GM18498 (cell line): Measurements from ENCODE around the gene GATAD2B.
"Not testable (repeated sequence)": the region's sequence is repeated elsewhere in the genome, so short reads cannot be mapped to it uniquely, and the experiment has no call there.

Source experiments
- ATAC-seq: cut with Tn5 transposase; IDR thresholded peaks from one replicate; pipeline ENCODE4 v1.9.1; 2021; ENCODE audit warnings: mild to moderate bottlenecking, moderate library complexity; ENCODE audit not compliant: unreplicated experiment

The GATAD2B gene

DNA sequence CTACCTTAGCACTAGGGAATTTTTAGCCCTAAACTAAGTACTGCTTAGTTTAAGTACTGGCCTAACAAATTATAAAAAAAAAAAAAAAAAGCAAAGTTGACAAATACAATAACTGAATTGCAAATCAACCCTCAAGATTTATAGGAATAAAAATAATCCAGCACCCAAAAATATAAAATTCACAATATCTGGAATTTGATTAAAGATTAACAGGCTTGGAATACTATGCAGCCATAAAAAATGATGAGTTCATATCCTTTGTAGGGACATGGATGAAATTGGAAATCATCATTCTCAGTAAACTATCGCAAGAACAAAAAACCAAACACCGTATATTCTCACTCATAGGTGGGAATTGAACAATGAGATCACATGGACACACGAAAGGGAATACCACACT is 78.4 kb downstream of the GATAD2B start:
- not testable (repeated sequence) for ATAC-seq

DNA sequence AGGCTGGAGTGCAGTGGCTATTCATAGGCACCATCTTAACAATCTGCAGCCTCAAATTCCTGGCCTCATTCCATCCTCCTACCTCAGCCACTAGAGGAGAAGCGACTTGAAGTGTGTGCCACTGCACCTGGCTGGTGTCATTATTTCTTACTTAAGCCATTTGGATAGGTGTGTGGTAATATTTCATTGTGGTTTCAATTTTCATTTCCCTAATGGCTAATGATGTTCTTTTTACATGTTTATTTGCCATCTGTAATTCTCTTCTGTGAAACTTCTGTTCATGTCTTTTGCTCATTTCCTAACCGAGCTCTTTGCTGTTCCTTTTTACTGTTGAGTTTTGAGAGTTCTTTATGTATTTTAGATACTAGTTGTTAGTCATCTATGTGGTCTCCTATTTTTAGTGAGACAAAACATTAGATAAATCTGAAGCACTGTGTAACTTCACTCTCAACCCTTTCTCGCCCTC is 80.7 kb downstream of the GATAD2B start:
- peak; percentile 70 for ATAC-seq

DNA sequence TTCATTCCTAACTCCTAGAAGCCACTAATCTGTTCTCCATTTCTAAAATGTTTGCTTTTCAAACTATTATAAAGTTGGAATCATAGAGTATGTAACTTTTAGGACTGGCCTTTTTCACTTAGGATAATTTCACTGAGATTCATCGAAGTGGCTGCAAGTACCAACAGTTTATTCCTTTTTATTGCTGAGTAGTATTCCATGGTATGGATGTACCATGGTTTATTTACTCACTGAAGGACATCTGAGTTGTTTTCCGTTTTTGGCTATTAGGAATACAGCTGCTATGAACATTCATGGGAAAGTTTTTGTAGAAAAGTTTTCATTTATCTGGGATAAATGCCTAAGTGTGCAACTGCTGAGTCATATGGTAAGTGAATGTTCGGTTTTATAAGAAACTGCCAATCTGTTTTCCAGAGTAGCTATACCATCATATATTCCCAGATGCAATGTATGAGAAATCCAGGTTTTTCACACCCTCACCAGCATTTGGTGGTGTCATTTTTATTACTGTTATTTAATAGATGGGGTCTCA is 81.2 kb downstream of the GATAD2B start:
- no peak for ATAC-seq

DNA sequence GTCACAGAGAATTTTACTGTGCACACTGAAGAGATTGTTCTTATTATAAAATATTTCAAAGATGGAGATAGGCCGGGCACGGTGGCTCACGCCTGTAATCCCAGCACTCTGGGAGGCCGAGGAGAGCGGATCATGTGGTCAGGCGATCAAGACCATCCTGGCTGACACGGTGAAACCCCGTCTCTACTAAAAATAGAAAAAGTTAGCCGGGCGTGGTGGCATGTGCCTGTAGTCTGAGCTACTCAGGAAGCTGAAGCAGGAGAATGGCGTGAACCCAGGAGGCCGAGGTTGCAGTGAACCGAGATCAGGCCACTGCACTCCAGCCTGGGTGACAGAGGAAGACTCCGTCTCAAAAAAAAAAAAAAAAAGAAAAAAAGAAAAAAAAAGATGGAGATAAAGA is 82.0 kb downstream of the GATAD2B start:
- not testable (repeated sequence) for ATAC-seq

DNA sequence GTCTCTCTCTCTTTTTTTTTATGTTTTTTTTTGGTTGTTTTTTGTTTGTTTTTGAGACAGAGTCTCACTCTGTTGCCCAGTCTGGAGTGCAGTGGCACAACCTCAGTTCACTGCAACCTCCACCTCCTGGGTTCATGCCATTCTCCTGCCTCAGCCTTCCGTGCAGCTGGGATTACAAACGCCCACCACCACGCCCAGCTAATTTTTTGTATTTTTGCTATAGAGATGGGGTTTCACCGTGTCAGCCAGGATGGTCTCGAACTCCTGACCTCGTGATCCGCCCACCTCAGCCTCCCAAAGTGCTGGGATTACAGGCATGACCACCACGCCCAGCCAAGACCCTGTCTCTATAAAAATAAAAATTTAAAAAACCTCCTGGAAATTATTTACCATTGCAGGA is 88.8 kb downstream of the GATAD2B start:
- ATAC-seq = not testable (repeated sequence)

DNA sequence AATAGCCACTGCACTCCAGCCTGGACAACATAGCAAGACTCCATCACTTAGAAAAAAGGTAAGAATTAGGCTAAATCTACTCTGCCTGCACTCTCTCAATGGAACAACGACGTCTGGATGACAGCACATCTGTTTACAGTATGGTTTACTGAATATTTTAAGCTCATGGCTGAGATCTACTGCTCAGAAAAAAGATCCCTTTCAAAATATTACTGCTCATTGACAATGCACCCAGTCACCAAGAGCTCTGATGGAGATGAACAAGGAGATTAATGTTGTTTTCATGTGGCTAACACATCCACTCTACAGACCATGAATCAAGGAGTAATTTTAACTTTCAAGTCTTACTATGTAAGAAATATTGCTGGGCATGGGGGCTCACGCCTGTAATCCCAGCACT is 89.6 kb downstream of the GATAD2B start:
- ATAC-seq = no peak

DNA sequence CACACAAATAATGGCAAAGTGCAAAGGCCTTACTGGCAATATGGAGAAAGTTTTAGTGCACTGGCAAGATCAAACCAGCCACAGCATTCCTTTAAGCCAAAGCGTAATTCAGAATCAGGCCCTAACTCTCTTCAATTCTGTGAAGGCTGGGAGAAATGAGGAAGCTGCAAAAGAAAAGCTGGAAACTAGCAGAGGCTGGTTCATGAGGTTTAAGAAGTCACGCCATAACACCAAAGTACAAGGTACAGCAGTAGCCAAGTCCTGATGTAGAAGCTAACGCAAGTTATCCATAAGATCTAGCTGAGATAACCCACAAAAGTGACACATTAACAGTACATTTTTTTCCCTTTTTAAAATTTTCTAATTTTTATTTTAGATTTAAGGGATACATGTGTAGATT is 90.5 kb downstream of the GATAD2B start:
- ATAC-seq = no peak

DNA sequence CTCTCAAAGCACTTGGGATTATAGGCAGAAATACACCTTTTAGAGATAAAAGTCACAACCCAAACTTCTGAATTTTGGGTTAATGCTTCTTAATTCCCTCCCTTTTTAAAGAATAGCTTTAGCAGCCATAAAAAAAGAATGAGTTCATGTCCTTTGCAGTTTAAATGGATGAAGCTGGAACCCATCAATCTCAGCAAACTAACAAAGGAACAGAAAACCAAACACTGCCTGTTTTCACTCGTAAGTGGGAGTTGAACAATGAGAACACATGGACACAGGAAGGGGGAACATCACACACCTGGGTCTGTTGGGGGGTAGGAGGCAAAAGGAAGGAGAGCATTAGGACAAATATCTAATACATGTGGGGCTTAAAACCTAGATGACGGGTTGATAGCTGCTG is 91.7 kb downstream of the GATAD2B start:
- no peak for ATAC-seq

DNA sequence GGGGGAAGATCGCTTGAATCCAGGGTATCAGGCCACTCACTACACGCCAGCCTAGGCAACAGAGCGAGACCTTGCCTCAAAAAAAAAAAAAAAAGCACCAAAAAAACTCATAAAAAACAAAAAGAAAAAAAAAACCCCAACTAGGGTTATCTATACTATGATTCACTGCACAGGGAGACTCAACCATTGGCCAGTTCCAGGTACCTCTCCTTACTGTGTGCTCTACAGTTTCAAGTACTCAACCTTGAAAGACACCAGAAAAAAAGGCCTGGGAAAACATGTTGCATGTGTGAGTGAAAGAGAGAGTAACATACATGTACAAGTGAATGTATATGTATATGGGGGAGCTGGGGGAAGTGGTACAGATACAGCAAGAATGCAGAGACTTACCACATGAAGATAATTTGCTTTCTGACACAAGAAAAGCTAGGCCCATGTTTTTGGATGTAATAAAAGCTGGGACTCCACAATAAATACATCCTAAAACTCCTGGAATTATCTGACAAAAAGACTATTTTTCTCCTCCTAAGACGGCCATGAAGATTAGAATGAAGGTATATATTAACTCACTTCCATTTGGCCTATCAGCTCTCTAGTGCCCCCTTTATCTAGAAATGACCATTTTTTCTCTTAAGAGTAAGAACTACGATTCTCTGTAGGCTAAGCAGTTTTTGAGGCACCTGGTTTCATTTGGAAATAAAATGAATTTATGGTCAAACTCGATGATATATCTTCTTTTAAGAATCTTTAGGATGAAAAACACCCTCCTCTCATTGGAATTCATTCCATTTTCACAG is 95.4 kb downstream of the GATAD2B start:
- ATAC-seq = no peak

DNA sequence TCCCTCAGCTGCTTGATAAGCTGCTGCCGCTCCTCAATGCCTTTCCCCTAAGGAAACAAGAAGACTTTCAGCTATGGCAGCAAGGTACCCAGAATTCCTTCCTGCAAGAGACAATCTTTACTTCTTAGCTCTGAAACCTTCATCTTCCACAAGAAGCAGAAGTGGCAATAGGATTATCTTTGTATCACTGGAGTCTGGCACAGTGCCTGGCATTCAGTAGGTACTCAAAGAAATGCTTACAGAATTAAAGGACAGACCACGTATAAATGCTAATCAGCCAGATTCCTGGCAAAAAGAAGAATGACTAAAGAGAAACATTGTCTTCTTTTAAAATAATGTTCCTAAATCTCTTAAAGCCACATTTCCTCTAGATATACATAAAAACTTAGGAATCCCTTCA is 103.9 kb downstream of the GATAD2B start:
- ATAC-seq = no peak

DNA sequence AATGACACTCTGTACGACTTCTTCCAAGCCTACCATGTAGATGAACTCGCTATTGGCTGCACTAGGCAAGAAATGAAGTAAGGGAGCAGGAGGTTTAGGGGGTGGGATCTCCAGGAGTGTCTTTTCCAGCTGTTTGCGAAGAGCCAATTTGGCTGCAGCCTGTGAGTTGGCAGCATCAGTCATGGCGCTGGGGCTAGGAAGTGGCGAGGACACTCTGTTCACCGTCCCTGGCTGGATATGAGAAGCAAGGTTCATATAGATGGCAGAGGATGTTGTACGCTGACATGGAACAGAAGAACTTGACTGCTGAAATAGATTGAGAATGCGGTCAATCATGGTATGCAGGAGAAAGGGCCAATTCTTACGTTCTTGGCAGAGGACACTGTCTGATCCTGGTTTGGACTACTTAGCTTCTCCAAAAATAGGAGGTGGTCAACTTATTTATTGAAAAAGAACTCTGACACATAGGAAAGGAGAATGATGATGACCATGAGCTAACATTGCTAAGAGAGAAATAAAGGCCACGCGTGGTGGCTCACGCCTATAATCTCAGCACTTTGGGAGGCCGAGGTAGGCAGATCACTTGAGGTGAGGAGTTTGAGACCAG is 106.4 kb downstream of the GATAD2B start:
- ATAC-seq = no peak

DNA sequence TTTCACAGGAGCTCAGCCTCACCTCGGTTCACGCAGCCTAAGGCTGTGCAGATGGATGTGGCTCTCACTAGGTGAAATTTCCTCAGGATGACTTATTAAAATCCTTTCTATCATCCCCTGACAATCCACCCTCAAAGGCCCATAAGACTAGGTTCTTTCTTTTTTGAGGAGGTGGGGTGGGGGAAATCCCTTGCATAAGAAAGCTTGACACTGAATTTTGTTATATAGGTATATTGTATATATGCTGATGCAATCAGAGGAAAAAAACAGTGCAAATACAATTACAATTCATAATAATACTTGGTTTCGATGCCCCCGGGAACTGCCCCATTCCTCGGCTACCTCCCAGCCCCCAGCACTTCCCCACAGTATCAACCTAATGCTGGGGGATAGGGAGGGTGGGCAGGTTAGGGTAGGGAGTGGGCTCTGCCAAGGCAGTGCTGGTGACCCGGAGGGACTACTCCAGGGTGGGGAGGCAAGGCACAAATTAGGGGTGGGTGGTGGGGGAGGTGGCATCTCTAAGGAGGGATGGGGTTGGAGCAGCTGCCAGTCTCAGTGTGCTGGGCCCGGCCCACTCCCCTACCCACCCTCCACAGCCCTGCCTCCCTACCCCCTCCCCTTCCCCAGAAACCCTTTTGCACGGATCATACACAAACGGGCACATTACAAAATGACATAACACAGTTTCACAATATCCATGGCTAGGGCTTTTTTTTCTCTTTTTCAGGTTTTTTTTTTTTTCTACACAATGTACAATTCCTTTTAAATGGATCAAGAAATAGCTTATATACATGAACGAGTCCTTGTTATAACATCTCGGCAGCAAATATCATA is 116.7 kb downstream of the GATAD2B start:
- ATAC-seq = peak; percentile 33

DNA sequence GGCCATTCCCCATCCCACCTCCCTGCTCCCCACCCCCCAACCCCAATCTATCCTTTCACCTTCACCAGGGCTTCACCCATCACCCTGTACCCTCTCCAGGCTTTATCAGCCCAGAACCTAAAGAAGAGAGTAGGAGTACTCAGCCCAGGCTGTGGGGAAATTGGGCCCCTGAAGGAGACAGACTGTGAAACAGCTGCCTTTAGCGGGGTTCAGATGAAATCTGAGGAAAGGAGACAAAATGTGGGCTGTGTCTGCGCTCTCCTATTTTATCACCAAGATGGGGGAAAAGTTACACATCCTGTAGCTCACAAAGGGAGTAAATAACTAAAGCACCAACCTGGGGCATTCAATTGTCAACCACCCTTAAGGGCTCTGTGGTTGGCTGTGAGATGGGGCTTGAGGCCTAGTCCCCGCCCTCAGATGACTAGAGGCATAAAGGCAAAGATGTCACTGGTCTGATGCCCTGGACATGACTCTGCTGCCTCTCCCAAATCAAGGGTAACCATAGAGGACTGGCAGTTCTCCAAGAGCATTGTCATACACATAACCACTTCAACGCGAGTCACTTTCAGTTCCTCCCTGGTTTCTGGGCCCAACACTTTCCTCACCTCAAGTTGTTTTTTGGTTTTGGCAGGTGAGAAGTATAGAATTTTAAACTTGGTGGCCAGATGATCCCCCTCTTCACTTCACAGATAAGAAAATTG is 117.6 kb downstream of the GATAD2B start:
- peak; percentile 94 for ATAC-seq

DNA sequence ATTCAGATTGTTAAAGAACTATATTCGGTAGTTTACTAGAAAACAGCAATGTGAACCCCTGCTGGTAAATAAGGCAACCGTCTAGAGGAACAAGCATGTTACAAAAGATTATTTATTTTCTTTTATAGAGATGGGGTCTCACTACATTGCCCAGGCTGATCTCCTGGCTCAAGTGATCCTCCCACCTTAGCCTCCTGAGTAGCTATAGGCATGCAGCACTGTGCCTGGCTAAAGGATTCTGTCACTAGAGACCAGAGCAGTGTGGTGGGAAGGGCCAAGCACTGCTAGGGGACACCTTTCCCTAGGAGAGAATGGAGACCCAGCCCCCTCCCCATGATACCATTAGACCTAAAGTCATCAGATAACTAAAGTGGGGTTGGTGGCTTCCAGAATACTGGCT is 118.7 kb downstream of the GATAD2B start:
- ATAC-seq = no peak

DNA sequence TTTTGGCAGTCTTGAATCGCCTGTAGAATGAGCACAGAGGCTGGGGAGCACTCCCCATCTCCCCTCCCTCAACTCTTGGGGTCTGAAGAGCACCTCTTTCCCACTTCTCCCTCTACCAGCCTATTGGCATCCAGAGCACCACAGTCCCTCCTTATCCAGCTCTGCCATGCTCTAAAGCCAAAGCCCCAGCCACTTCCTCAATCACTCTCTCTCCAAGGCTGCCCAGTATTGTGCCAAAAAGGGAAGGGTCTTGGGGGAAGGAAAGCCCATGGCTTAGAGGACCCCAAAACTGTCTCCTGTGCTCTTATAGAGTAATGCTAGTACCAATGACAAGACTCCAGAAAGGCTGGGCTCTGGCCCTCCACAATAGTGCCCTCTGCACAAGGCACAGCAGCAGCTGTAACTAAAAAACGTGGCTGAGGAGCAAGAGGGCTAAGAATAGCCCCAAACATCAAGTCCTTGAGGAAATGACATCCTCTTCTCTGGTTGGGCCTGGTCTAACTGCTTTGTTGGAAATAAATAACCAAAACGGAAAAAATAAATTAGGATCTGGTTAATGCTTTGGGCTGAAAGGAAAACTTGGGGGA is 119.2 kb downstream of the GATAD2B start:
- no peak for ATAC-seq

DNA sequence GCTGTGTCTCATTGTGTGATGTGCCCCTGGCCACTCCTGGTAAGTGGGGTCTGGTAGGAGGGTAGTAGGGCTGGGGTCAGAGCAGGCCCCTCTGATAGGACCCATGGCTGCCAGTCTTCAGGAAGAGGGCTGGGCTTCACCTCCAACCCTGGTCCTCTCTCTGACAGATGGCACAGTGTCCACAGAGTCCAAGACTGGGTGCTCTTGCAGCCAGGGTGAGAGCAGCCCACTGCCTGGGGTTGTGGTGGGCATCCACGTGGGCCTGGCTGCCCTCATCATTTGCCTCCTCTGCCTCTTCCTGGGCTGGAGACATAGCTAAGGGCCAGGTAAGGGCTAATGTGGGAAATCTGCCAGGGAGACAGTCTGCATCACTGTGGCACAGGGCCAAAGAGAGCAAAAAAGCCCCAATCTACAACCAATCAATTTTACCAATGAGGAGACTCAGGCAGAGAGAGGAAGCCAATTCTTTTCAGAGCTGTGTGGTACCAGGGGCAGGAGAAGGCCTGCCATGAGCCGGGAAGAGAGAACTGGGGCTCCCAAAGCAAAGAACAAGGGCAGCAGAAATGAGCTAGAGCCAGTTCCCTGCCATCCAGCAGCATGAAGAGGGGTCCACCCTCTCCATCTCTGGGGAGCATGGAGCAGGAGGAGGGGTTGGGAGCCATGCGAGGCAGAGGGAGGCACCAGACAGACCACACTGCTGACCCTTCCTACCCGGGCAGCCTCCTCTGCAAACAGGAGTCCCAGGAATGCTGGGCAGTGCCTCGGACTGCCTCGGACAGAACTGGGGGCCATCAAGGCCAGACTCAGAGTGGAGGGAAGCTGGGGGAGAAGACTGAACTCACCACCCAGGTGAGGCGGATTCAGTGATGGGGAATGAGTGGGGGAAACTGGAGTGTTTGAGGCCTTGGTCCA is 120.7 kb downstream of the GATAD2B start:
- ATAC-seq = no peak

DNA sequence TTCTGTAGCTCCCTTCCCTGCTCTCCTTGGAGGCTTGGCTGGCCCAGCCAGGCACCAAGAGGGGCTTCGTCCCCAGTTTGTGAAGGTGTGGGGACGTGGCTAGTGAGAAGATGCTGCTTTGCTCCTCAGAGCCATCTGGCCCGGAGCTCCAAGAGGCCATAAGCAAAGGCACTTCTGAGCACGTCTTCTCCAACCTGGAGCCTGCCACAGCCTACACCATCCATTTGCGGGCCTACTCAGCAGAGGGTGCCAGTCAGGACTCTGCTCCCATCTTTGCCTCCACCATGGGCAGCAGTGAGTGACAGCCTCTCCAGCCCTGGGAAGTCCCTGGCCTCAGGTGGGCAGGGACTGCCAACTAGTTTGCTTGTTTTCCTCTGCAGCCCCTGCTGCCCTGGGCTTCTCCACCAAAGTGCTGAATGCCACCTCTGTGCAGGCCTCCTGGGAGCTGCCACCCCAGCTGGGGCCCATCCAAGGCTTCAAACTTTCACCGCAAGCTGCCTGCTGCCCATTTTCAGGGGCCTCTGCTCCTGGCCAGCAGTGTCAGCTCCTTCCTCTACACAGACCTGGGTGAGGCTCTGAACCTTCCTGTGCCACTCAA is 121.6 kb downstream of the GATAD2B start:
- no peak for ATAC-seq

DNA sequence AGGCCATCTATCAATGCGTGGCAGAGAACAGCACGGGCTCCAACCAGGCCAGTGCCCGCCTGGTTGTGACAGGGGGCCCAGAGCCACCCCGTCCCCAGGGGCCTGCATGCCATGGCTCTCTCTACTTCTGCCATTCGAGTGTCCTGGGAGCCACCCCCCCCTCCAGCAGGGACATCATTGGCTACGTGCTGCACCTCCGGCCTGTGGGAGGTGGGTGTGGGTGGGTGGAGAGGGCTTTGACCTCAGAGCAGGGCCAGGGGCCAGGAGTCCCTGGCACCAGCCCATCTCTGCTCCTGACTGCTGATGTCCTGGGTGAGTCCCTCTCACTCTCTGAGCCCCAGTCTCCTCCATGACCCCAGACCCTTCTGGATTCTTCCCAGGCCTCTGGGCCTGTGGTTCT is 122.3 kb downstream of the GATAD2B start:
- no peak for ATAC-seq
